Central memory CD8-positive, alpha-beta T cell (primary cell): ENCODE data around the gene TTLL6.
A peak's percentile ranks its signal among the peaks of the same experiment; 100 is the strongest.
"Not testable (repeated sequence)": the region's sequence is repeated elsewhere in the genome, so short reads cannot be mapped to it uniquely, and the experiment has no call there.

Experiments used
- ATAC-seq: fragments of 150-1000 bp; cut with Tn5 transposase; replicated peaks from 2 replicates; pipeline ENCODE4 v1.10.0; 2022; ENCODE audit warnings: mild to moderate bottlenecking, moderate FRiP score, moderate number of reproducible peaks; ENCODE audit not compliant: poor library complexity, severe bottlenecking; ENCODE audit errors: extremely low read depth
- DNase-seq, 2 donors: peaks; one replicate each; pipeline ENCODE4 v3.0.0; 2021; ENCODE audit warnings: low spot score in 2 of 2
- H3K27ac Mint-ChIP-seq: one replicate; pipeline ENCODE4 v1.8.0; 2022; ENCODE audit warnings: low read depth, mild to moderate bottlenecking, moderate library complexity, mixed read lengths
- H3K27me3 Mint-ChIP-seq: one replicate; pipeline ENCODE4 v1.8.0; 2022; ENCODE audit warnings: mixed read lengths
- H3K36me3 Mint-ChIP-seq: one replicate; pipeline ENCODE4 v1.8.0; 2022; ENCODE audit warnings: mild to moderate bottlenecking, moderate library complexity, mixed read lengths; ENCODE audit not compliant: insufficient read depth
- H3K4me1 Mint-ChIP-seq: one replicate; pipeline ENCODE4 v1.8.0; 2022; ENCODE audit warnings: mixed read lengths
- H3K4me3 Mint-ChIP-seq: one replicate; pipeline ENCODE4 v1.8.0; 2022; ENCODE audit warnings: mild to moderate bottlenecking, moderate library complexity, mixed read lengths
- H3K9me3 Mint-ChIP-seq: one replicate; pipeline ENCODE4 v1.8.0; 2022; ENCODE audit warnings: mixed read lengths

Gene TTLL6

GRCh38 chr17:48719642-48720265 lies 97.3 kb downstream of the TTLL6 start:
- peaks cover 94% of the 10 kb centered on the region for H3K27me3 Mint-ChIP-seq
- peaks cover 29% of the 10 kb centered on the region for H3K36me3 Mint-ChIP-seq
- ATAC-seq (no peak), DNase-seq (no peak)
- H3K9me3 Mint-ChIP-seq: no peaks in the 10 kb centered on the region
- H3K4me1 Mint-ChIP-seq: peaks cover 23% of the 10 kb centered on the region
- H3K27ac Mint-ChIP-seq: peak overlapping the region; percentile 19
- no peak overlapping the region for H3K4me3 Mint-ChIP-seq

GRCh38 chr17:48718761-48719641 lies 98.0 kb downstream of the TTLL6 start:
- H3K27ac Mint-ChIP-seq: peak overlapping the region; percentile 65
- peaks cover 24% of the 10 kb centered on the region for H3K36me3 Mint-ChIP-seq
- H3K9me3 Mint-ChIP-seq: no peaks in the 10 kb centered on the region
- peak overlapping the region; percentile 34 for H3K4me3 Mint-ChIP-seq
- peaks cover 94% of the 10 kb centered on the region for H3K27me3 Mint-ChIP-seq
- peaks cover 16% of the 10 kb centered on the region for H3K4me1 Mint-ChIP-seq
- DNase-seq: no peak
- ATAC-seq: no peak

- peaks cover 9% of the 10 kb centered on the region for H3K4me1 Mint-ChIP-seq
- peaks cover 94% of the 10 kb centered on the region for H3K27me3 Mint-ChIP-seq
- no peaks in the 10 kb centered on the region for H3K9me3 Mint-ChIP-seq
- H3K36me3 Mint-ChIP-seq: peaks cover 20% of the 10 kb centered on the region
- DNase-seq: no peak
- no peak overlapping the region for H3K4me3 Mint-ChIP-seq
- no peak overlapping the region for H3K27ac Mint-ChIP-seq
- no peak for ATAC-seq
Observed at GRCh38 chr17:48718227-48718760, 98.7 kb downstream of the TTLL6 start.

GRCh38 chr17:48717367-48718226 lies 99.4 kb downstream of the TTLL6 start:
- H3K36me3 Mint-ChIP-seq: peaks cover 20% of the 10 kb centered on the region
- DNase-seq: no peak
- H3K27me3 Mint-ChIP-seq: peaks cover 93% of the 10 kb centered on the region
- H3K27ac Mint-ChIP-seq: no peak overlapping the region
- no peak overlapping the region for H3K4me3 Mint-ChIP-seq
- H3K4me1 Mint-ChIP-seq: peaks cover 6% of the 10 kb centered on the region
- H3K9me3 Mint-ChIP-seq: no peaks in the 10 kb centered on the region
- ATAC-seq: no peak

- H3K36me3 Mint-ChIP-seq: peaks cover 20% of the 10 kb centered on the region
- not testable (repeated sequence) for H3K27ac Mint-ChIP-seq, ATAC-seq
Observed at GRCh38 chr17:48716549-48716948, 100.5 kb downstream of the TTLL6 start.

GRCh38 chr17:48715496-48716399 lies 101.3 kb downstream of the TTLL6 start:
- H3K27ac Mint-ChIP-seq: no peak overlapping the region
- H3K36me3 Mint-ChIP-seq: peaks cover 18% of the 10 kb centered on the region
- H3K9me3 Mint-ChIP-seq: no peaks in the 10 kb centered on the region
- no peak overlapping the region for H3K4me3 Mint-ChIP-seq
- ATAC-seq (no peak), DNase-seq (no peak)
- H3K4me1 Mint-ChIP-seq: peaks cover 6% of the 10 kb centered on the region
- peaks cover 88% of the 10 kb centered on the region for H3K27me3 Mint-ChIP-seq

More at GRCh38 chr17:48716549-48716948, 100.5 kb downstream of the TTLL6 start:
- H3K4me1 Mint-ChIP-seq, H3K4me3 Mint-ChIP-seq, H3K9me3 Mint-ChIP-seq, DNase-seq: not testable (repeated sequence)
- H3K27me3 Mint-ChIP-seq: peaks cover 90% of the 10 kb centered on the region
